Thymus (tissue), 14 donors: Measurements from ENCODE around the gene FCGR3A. TPM values are rescaled to one million over a fixed set of nuclear protein-coding genes. Genes with fewer than 3 reads are reported as not detected.
"Not testable (repeated sequence)": the region's sequence is repeated elsewhere in the genome, so short reads cannot be mapped to it uniquely, and the experiment has no call there.

Source experiments
- DNase-seq, 9 donors: peaks; one replicate each; pipeline ENCODE4 v3.0.0-alpha.2; 2013; ENCODE audit warnings: low spot score in 9 of 9, low read depth in 6 of 9, missing footprints in 1 of 9
- H3K27ac ChIP-seq, 2 donors: one replicate each; pipeline ENCODE4 v1.5.1; 2013; ENCODE audit warnings: control low read depth in 1 of 2, low read depth in 1 of 2, low read length in 1 of 2, mild to moderate bottlenecking in 1 of 2, moderate library complexity in 1 of 2
- H3K27me3 ChIP-seq, 2 donors: one replicate each; pipeline ENCODE4 v1.5.1; 2013; ENCODE audit warnings: low read length in 1 of 2; ENCODE audit not compliant: control insufficient read depth in 2 of 2, insufficient read depth in 1 of 2
- H3K36me3 ChIP-seq, 2 donors: one replicate each; pipeline ENCODE4 v1.5.1; 2013; ENCODE audit warnings: low read length in 1 of 2, mild to moderate bottlenecking in 1 of 2, moderate library complexity in 1 of 2; ENCODE audit not compliant: control insufficient read depth in 2 of 2, insufficient read depth in 2 of 2
- H3K4me1 ChIP-seq, 2 donors: one replicate each; pipeline ENCODE4 v1.5.1; 2013; ENCODE audit warnings: low read length in 2 of 2; ENCODE audit not compliant: control insufficient read depth in 2 of 2, insufficient read depth in 2 of 2
- H3K4me3 ChIP-seq, 2 donors: one replicate each; pipeline ENCODE4 v1.5.1; 2013; ENCODE audit warnings: low read length in 2 of 2, control low read depth in 1 of 2, mild to moderate bottlenecking in 1 of 2
- H3K9me3 ChIP-seq, 2 donors: one replicate each; pipeline ENCODE4 v1.5.1; 2013; ENCODE audit warnings: low read length in 1 of 2, mild to moderate bottlenecking in 1 of 2; ENCODE audit not compliant: control insufficient read depth in 2 of 2, insufficient read depth in 1 of 2
- WGBS: extraction: QIAGEN DNeasy Blood & Tissue Kit; methylation state at CpG from one replicate; pipeline ENCODE4 v1.1.7; 2013; 5-methylcytosine and 5-hydroxymethylcytosine counted together
- long read RNA-seq, 10 donors: transcript quantifications; one replicate each; lab custom pipeline, GENCODE V29; 2026
- polyA plus RNA-seq: library from polyadenylated mRNA; stranded (reverse); fragments of 200-250 nt; gene quantifications from one replicate; pipeline ENCODE4 v1.2.3, GENCODE V29; 2013
- total RNA-seq: library from RNA; stranded (reverse); fragments of 120-200 nt; gene quantifications from one replicate; pipeline ENCODE4 v1.2.4, GENCODE V29; 2013
- donor health status: healthy.

The FCGR3A gene
- total RNA-seq (9.0 TPM), polyA plus RNA-seq (41.1 TPM)
- long read RNA-seq, donor 1 = 0 reads
- long read RNA-seq, donor 2, partial matches to known transcripts = 0 of 4 reads
- long read RNA-seq, donor 2, other reads (novel, unspliced or antisense) = 0 of 4 reads
- long read RNA-seq, donor 3, partial matches to known transcripts = 0 of 2 reads
- long read RNA-seq, donor 3, other reads (novel, unspliced or antisense) = 0 of 2 reads
- long read RNA-seq, donor 4, partial matches to known transcripts = 0 of 3 reads
- long read RNA-seq, donor 4, other reads (novel, unspliced or antisense) = 0 of 3 reads
- long read RNA-seq, donor 5, transcript FCGR3A-202 (5 exons, 2,385 nt) = major isoform, 5 of 5 reads
- long read RNA-seq, donor 5, partial matches to known transcripts = 0 of 5 reads
- long read RNA-seq, donor 5, other reads (novel, unspliced or antisense) = 0 of 5 reads
- long read RNA-seq, donor 6, partial matches to known transcripts = 0 of 1 reads
- long read RNA-seq, donor 6, other reads (novel, unspliced or antisense) = 0 of 1 reads
- long read RNA-seq, donor 7, partial matches to known transcripts = 0 of 1 reads
- long read RNA-seq, donor 7, other reads (novel, unspliced or antisense) = 0 of 1 reads
- long read RNA-seq, donor 8 = 0 reads
- long read RNA-seq, donor 9, transcript FCGR3A-202 (5 exons, 2,385 nt) = major isoform, 5 of 5 reads
- long read RNA-seq, donor 9, partial matches to known transcripts = 0 of 5 reads
- long read RNA-seq, donor 9, other reads (novel, unspliced or antisense) = 0 of 5 reads
- long read RNA-seq, donor 10, partial matches to known transcripts = 0 of 2 reads
- long read RNA-seq, donor 10, other reads (novel, unspliced or antisense) = 0 of 2 reads

DNA sequence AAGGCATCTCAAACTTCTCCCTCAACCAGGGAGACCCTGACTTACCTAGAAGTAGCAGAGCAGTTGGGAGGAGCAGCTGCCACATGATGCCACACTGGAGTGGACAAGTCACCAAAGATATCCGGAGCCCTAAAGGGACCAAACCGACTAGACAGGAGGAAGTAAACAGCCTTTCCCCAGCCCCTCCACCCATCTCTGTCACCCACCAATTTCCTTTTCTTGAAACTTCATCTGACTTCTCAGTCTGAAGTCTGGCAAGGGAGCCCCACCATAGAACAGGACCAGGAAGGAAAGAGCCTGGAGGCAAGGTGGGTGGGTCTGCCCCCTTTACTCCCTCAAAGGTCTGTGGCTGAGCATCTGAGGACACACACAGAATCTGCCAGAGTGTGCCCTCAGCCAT, at the start of gene FCGR3A:
TSS of gene FCGR3A (minus strand) at position 167 of the 400 bp plus-strand sequence. CDS start at position 85, 82 bp downstream.
- H3K36me3 ChIP-seq = no peaks in the 10 kb centered on the region
- H3K27me3 ChIP-seq = no peaks in the 10 kb centered on the region
- no peaks in the 10 kb centered on the region for H3K4me1 ChIP-seq
- no peak for DNase-seq
- 41% methylated on average over 2 of the region's 2 CpGs for WGBS
- H3K9me3 ChIP-seq = no peaks in the 10 kb centered on the region
- no peak within 1 kb of the TSS for H3K4me3 ChIP-seq
- H3K27ac ChIP-seq = no peak within 1 kb of the TSS

DNA sequence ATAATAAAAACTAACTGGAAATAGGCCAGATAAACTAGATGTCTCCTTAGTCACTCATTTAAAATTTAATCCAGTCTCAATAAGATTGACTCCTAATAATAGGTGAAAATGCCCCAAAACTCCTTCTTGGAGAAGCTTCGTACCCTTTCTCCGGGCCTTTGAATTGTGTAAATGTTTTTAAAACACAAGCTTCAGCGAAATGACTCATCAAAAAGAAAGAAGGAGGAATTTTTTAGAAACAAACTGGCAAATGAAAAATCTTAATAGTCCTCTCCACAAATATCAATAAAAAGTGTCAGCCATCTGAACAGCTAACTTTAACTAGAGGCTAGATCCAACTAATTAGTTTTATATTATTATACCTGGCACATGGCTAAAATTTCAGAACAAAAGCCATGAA, 47.5 kb upstream of the FCGR3A start:
- 98% methylated on average over 3 of the region's 3 CpGs for WGBS
- not testable (repeated sequence) for H3K4me1 ChIP-seq, H3K27ac ChIP-seq, H3K4me3 ChIP-seq, H3K27me3 ChIP-seq, H3K9me3 ChIP-seq, H3K36me3 ChIP-seq, DNase-seq

DNA sequence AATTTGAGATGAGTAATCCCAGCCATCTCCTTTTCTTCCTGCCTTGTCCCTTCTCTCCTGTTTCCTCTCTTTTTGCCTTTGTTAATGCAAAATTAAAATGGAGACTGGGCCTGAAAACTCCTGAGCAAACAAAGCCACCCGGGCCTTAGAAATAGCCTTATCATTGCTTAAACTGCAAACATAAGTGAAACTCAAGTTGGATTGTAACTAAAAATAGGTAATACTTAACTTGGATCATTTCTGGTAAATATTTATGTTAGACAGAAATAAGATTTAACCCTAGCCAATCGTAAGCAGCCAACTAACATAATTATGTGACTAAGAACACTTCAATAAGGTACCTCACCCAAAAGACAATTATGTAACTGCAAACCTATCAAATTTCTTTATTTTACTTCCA, 46.0 kb upstream of the FCGR3A start:
- not testable (repeated sequence) for H3K27ac ChIP-seq

DNA sequence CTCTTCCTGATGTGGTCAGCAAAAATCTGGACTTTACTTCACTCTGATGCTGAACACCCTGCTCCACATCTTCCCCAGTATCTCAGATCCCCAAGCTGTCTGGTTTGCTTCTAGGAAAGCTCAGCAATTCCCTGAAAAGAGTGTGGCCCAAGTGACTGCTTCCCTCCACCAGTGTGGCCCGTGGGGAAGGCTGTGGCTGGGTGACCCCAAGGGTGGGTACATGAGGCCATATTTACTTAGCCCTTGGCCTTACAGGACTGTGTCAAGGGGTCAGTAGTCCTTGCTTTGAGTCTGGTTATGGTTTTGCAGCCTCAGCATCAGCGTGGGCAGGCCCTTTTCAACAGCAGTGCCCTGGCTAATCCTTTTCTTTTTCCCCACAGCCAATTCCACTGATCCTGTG, 45.6 kb upstream of the FCGR3A start:
- H3K27me3 ChIP-seq, DNase-seq, H3K4me1 ChIP-seq, H3K27ac ChIP-seq, H3K4me3 ChIP-seq, H3K36me3 ChIP-seq, H3K9me3 ChIP-seq: not testable (repeated sequence)
- 94% methylated on average over 2 of the region's 2 CpGs for WGBS

More for the DNA sequence above, 46.0 kb upstream of the FCGR3A start:
- H3K36me3 ChIP-seq, H3K4me3 ChIP-seq, DNase-seq, H3K4me1 ChIP-seq, H3K9me3 ChIP-seq, H3K27me3 ChIP-seq: not testable (repeated sequence)
- WGBS = 97% methylated on average over 2 of the region's 2 CpGs

DNA sequence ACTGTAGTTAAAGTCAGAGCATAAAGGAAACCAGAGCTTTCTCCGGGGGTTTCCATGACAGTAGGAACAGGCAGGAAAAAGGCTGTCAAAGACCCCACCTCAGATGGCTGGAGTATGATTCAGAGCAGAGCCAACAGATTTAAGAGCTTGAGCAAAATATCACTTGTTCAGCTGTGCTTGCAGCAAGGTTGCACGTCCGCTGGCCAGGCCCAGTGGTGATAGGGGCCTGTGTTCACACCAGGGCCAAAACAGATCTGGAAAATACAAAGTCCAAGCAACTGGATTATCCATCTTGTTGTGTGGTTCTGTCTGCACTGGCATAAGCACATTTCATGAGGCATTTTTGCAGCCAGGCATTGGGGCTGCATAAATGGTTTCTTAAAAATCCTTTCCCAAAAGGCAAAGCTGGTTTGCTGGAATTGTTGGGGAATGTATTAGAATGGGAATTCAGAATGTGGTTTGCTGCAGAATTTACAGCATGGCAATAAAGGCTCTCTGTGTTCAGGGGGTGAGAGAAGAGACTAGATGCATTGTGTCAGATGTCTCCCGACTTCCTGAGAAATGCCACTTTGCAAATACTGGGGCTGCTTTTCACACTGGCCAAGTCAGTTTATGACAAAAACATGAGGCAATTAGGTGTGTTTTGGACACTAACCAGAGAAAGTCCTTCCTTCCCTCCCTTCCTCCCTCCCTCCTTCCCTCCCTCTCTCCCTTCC, 44.8 kb upstream of the FCGR3A start:
- not testable (repeated sequence) for H3K36me3 ChIP-seq, DNase-seq
- WGBS = 74% methylated on average over 4 of the region's 4 CpGs

DNA sequence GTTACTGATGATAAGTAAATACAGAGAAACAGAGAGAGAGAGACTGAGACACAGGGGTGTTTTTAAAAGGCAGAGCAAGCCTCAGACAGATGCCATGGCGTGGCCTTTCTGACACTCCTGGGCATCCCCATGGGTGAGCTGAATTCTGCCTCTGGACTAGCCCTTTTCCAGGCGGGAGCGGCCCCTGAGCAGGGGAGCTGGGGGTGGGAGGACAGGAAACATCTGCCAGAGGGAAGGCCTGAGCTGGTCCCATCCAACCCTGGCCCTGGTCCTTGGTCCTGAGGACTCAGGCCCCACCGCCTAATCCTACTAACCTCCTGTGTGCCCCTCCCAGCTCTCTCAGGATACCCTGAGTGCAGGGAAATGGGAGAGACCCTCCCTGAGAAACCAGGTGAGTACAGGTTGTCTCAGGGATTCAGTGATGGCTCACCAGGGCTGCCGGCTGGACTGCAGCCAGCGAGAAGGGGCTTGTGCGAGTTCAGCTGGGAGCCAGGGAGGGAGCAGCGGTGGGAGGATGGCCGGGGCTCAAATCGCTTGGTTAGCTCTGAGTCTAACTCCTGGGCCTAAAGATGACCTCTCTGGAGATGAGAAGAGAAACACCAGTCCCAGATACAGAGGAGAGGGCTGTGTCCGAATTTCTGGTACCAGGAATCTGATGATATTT, 43.6 kb upstream of the FCGR3A start:
- H3K27ac ChIP-seq, H3K4me1 ChIP-seq, DNase-seq, H3K27me3 ChIP-seq, H3K9me3 ChIP-seq, H3K4me3 ChIP-seq, H3K36me3 ChIP-seq: not testable (repeated sequence)
- 93% methylated on average over 11 of the region's 11 CpGs for WGBS

More for the DNA sequence above, 44.8 kb upstream of the FCGR3A start:
- not testable (repeated sequence) for H3K27me3 ChIP-seq, H3K4me3 ChIP-seq, H3K27ac ChIP-seq, H3K9me3 ChIP-seq, H3K4me1 ChIP-seq

DNA sequence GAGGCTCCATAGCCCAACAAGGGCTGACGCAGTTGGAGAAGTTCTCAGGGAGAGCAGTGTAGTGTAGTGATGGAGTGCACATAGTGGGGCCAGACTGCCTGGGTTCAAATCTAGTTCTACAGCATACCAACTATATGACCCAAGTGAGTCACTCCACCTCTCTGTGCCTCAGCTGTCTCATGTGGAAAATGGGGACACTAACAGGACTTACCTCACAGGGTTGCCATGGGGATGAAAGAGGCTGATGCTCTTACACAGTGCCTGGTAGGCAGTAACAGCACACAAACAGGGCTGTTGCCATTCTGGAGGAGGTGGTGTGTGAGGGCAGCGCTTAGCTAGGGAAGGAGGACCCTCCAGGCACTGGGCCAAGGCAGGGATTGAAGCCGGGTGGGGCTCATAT, 43.0 kb upstream of the FCGR3A start:
- H3K27me3 ChIP-seq, DNase-seq, H3K9me3 ChIP-seq, H3K4me3 ChIP-seq, H3K36me3 ChIP-seq, H3K4me1 ChIP-seq, H3K27ac ChIP-seq: not testable (repeated sequence)
- 47% methylated on average over 2 of the region's 3 CpGs for WGBS

DNA sequence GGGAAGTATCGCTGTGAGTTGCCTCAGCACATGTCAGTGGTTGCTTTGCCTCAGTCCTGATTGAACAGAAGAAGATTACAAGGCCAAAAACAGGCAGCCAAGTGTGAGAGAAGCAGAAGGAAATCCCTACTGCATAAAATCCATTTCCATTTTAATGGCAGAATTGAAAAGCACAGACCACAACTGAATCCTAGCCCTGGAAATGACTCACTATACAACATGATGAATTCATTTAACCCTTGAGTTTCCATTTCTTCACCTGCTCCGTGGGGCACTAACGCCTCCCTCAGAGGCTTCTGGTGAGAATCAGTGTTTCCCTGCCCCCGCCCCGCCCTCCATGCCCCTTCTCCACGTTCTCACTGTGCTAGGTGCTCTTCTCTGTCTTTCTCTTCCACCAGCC, 40.3 kb upstream of the FCGR3A start:
- not testable (repeated sequence) for H3K36me3 ChIP-seq, H3K27me3 ChIP-seq, H3K4me3 ChIP-seq, H3K9me3 ChIP-seq, DNase-seq, H3K4me1 ChIP-seq, H3K27ac ChIP-seq
- WGBS = 34% methylated on average over 1 of the region's 6 CpGs
